ENCODE results near the gene SLC37A4. TPM values are rescaled to one million over a fixed set of nuclear protein-coding genes. Genes with fewer than 3 reads are reported as not detected.
"Not testable (repeated sequence)": the region's sequence is repeated elsewhere in the genome, so short reads cannot be mapped to it uniquely, and the experiment has no call there.

The SLC37A4 gene
- total RNA-seq, 1 experiment from 2014 or later, result 14.2 TPM

DNA sequence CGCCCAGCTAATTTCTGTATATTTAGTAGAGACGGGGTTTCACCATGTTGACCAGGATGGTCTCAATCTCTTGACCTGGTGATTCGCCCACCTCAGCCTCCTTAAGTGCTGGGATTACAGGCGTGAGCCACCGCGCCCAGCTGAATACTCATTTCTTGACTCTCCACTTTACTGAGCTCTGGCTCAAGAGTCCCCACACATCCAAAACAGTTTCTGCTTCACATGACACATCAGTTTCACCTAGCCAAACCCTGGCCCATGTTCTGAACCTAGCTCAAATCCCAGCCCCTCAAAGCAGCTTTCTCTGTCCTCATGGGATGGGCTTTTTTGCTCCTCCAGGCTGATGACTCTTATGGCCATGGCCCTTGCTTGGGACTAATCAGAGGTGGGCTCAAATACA is 16.5 kb upstream of the SLC37A4 start:
- in situ Hi-C loops (cut with HindIII; ENCODE audit: low pct_unique_long_range_greater_than_20kb, low sequenced_read_pairs), result no loop called here
- no peak for DNase-seq (ENCODE audit: low read depth, low spot score)

DNA sequence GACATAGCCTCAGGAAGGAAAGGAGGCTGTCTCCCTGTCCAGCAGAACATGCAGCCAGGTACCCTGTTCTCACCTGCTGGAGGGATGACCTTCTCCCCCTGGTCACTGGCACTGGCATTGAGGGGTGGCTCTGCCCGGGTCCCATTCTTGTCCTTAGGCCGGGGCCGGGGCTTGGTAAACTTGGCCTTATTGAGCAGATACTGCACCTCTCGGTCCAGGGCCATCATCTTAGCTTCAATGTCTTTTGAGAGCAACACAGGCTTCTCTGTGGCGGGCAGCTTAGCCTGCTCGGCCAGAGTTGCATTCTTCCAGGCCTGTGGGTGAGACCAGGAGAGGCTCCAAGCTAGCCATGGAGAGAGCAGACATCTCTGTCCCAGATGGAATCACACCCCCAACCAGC is 15.8 kb upstream of the SLC37A4 start:
- no peak for DNase-seq (ENCODE audit: low read depth, low spot score)
- in situ Hi-C loops (cut with HindIII; ENCODE audit: low pct_unique_long_range_greater_than_20kb, low sequenced_read_pairs), result no loop called here

DNA sequence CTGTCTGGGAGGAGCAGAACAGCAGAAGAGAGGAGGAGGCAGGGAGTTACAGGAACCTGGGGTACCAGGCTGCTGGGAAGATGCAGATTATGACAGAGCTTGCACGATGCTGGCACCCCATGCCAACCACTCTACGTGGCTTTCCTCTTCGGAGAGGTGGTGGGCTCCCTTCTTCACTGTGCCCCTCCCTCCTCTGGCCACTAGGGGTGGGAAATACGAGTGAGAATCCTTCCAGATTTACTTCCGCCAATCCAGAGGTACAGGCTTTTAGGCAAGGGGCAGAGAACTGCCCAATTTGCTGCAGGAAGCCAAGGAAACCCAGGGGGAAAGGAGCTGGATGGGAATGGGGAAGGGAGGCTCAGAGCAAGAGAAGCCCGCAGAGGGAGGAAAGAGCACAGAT is 14.0 kb upstream of the SLC37A4 start:
- in situ Hi-C loops (cut with HindIII; ENCODE audit: low pct_unique_long_range_greater_than_20kb, low sequenced_read_pairs), result no loop called here
- no peak for DNase-seq (ENCODE audit: low read depth, low spot score)

DNA sequence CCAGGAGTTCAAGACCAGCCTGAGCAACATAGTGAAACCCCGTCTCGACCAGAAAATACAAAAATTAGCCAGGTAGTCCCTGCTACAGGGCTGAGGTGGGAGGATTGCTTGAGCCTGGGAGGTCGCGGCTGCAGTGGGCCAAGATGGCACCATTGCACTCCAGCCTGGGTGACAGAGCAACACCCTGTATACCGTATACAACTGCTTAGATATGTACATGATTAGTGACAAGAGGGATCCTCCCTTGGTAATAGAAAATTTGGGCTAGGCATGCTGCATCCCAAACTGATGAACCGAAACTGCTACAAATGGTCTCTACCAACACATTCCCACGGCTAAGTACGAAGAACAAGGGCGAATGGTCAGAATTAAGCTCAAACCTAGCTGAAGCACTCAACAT is 12.2 kb upstream of the SLC37A4 start:
- in situ Hi-C loops (cut with HindIII; ENCODE audit: low pct_unique_long_range_greater_than_20kb, low sequenced_read_pairs), result no loop called here
- DNase-seq (ENCODE audit: low read depth, low spot score), result no peak

DNA sequence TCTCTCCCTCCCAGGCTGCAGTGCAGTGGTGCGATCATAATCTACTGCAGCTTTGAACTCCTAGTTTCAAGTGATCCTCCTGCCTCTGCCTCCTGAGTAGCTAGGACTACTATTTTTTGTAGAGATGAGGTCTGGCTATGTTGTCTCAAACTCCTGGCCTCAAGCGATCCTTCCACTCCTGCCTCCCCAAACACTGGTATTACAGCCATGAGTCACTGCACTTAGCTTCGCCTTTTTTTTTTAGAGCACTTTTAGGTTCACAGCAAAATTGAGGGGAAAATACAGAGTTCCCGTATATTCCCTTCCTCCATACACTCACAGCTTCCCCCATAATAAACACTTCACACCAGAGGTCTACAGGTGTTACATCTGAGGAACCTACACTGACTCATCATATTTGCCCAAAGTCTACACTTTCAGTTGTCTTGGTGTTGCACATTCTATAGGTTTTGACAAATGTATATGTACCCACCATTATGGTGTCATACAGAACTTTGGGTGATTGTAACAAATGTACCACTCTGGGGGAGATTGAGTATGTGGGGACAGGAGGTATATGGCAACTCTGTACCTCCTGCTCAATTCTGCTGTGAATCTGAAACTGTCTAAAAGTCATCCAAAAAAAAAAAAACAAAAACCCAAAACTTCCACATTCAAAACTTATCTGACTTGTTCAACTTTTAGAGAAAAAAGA is 11.3 kb upstream of the SLC37A4 start:
- in situ Hi-C loops (cut with HindIII; ENCODE audit: low pct_unique_long_range_greater_than_20kb, low sequenced_read_pairs), result no loop called here
- DNase-seq (ENCODE audit: low read depth, low spot score), result no peak

DNA sequence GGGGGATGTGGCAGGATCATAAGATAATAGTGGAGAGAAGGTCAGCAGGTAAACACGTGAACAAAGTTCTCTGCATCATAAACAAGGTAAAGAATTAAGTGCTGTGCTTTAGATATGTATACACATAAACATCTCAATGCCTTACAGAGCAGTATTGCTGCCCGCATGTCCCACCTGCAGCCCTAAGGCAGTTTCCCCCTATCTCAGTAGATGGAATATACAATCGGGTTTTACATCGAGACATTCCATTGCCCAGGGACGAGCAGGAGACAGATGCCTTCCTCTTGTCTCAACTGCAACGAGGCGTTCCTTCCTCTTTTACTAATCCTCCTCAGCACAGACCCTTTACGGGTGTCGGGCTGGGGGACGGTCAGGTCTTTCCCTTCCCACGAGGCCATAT is 8.8 kb upstream of the SLC37A4 start:
- in situ Hi-C loops (cut with HindIII; ENCODE audit: low pct_unique_long_range_greater_than_20kb, low sequenced_read_pairs); DNase-seq (ENCODE audit: low read depth, low spot score): not testable (repeated sequence)

DNA sequence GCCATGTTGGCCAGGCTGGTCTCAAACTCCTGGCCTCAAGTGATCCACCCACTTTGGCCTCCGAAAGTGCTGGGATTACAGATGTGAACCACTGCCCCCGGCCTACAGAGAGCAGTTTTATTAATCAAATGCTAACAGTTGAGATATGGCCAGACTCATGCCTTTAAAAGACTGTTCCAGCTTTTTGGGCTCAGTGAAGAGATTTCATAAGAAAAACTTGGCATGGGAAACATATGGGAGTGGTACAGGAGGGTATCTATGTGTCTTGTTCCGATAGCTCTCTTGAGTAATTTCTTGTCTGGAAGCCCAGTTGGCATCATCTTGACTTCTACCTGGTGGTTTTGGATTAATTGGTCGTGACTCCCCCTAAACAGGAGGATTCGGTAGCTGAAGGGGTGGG is 8.2 kb upstream of the SLC37A4 start:
- no peak for DNase-seq (ENCODE audit: low read depth, low spot score)
- in situ Hi-C loops (cut with HindIII; ENCODE audit: low pct_unique_long_range_greater_than_20kb, low sequenced_read_pairs), result no loop called here

DNA sequence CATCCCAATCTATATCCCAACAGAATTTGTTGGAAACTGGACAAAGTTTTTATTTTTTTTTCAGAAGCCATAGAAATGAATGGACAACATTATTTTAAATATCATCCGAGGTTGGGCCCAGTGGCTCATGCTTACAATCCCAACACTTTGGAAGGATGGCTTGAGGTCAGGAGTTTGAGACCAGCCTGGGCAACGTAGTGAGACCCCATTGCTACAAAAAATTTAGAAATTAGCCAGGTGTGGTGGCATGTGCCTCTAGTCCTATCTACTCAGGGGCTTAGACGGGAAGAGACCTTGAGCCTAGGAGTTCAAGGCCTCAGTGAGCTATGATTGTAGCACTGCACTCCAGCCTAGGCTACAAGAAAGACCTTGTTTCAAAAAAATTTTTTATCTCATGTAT is 4.1 kb upstream of the SLC37A4 start:
- in situ Hi-C loops (cut with HindIII; ENCODE audit: low pct_unique_long_range_greater_than_20kb, low sequenced_read_pairs), result no loop called here
- no peak for DNase-seq (ENCODE audit: low read depth, low spot score)

DNA sequence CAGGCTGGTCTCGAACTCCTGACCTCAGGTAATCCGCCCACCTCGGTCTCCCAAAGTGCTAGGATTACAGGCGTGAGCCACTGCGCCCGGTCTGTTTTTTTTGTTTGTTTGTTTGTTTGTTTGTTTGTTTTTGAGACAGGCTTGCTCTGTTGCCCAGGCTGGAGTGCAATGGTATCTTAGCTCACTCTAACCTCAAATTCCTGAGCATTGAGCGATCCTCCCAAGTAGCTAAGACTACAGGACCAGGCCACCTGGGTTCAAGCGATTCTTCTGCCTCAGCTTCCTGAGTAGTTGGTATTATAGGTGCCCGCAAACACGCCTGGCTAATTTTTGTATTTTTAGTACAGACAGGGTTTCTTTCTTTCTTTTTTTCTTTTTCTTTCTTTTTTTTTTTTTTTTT is 2.7 kb upstream of the SLC37A4 start:
- DNase-seq (ENCODE audit: low read depth, low spot score); in situ Hi-C loops (cut with HindIII; ENCODE audit: low pct_unique_long_range_greater_than_20kb, low sequenced_read_pairs): not testable (repeated sequence)

DNA sequence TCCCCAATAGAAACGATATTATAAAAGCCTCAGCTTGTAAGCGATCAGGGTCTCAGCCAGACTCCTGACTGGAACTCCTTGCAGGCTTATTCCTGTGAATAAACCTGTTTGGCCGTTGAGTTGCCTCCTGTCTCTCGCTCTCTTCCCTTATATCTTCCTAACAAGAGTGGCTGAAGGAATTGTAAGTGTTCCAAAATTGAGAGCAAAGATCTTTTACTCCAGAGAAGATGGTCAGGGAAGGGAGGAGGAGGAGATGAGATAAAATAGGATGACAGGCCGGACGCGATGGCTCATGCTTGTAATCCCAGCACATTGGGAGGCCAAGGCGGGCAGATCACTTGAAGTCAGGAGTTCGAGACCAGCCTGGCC is 1.2 kb upstream of the SLC37A4 start:
- in situ Hi-C loops (cut with HindIII; ENCODE audit: low pct_unique_long_range_greater_than_20kb, low sequenced_read_pairs), result no loop called here

DNA sequence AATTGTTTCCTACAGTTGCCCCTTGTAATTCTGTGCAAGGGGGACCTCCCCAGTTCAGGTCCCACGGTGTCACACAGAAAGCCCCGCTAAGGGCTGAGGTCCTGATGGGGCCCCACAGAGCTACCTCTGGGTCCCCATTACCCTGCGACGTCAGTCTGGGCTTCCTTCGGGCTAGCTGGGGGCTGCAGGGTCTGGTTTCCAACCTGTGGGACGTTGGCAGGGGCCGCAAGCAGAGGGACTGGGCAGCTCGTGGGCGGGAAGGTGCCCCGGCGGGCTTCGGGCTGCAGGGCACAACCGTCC is 698 bp downstream of the SLC37A4 start:
- in situ Hi-C loops (cut with HindIII; ENCODE audit: low pct_unique_long_range_greater_than_20kb, low sequenced_read_pairs), result no loop called here
- DNase-seq (ENCODE audit: low read depth, low spot score), result no peak

More for the DNA sequence above, 1.2 kb upstream of the SLC37A4 start:
- DNase-seq (ENCODE audit: low read depth, low spot score), result no peak

DNA sequence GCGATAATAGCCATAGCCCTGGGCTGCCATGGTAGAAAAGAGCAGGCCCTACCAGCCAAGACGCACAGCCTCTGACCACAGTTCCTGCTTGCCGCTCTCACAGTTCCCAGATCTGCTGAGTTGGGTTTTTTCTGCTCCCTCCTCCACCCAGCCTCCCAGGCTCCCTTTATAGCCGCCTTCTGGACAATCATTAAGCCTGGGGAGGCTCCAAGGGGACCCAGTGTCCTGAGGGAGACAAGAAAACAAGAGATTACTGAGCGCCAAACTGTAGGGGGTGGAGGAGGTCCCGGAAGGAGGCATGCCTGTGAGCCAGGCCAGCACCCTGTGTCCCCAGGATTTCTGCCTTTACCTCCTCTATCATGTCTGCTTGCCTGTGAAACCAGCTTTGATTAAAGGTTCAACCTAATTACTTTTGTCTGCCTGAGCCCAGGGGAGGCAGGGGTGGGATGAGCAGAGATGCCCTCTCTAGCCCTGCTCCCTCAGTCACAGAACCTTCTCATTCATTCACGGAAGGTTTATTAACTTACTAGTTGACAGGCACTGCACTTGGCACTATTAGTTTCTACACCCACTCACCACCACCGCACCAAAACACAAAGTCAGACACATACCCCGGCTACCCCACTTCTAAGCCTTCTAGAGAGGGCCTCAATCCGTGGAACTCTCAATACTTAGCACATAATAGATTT is 1.2 kb downstream of the SLC37A4 start:
- DNase-seq (ENCODE audit: low read depth, low spot score), result no peak
- in situ Hi-C loops (cut with HindIII; ENCODE audit: low pct_unique_long_range_greater_than_20kb, low sequenced_read_pairs), result no loop called here

DNA sequence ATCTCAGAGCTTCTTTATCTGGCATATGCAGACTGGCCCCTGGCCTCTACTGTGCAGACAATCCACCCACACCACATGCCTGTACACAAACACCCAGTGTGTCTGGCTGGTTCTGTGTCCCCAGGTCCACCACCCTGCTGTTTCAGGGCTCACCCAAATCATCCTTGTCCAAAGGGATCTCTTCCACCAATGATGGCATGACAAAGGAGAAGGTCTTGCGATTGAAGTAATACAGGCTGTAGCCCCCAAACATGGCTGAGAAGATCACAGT is 1.7 kb downstream of the SLC37A4 start:
- no peak for DNase-seq (ENCODE audit: low read depth, low spot score)
- in situ Hi-C loops (cut with HindIII; ENCODE audit: low pct_unique_long_range_greater_than_20kb, low sequenced_read_pairs), result no loop called here

DNA sequence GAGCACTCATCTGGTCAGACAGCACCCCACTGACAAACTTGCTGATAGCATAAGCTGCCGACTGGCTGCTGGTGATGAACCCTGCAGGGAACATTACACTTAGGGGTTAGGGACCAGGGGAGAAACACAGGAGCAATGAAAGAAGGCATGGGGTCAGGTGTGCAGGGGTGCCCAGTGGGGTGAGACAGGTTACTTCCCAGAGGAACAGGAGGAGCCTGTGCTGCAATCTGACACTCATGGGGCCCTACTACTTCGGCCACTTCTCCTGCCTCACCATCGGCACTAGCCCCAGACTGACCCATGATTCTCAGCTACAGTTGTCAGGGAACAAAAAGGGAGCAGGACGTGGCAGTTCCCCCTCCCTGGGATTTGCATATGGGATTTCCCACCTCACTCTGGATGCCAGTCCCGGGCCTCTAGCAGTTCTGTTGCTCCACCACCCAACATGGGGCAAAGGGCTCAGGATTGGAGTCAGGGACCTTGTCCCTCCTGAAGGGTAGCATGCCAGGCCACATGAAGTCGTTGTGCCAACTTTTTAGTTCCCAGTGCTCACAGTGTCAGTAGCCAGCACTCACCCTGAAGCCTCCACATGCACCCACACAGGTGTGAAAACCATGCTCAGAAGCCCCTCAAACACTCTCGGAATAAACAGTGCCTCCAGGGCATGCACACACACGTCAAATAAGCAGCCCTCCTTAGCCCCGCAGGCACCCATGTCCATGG is 2.2 kb downstream of the SLC37A4 start:
- in situ Hi-C loops (cut with HindIII; ENCODE audit: low pct_unique_long_range_greater_than_20kb, low sequenced_read_pairs), result no loop called here
- DNase-seq (ENCODE audit: low read depth, low spot score), result no peak

DNA sequence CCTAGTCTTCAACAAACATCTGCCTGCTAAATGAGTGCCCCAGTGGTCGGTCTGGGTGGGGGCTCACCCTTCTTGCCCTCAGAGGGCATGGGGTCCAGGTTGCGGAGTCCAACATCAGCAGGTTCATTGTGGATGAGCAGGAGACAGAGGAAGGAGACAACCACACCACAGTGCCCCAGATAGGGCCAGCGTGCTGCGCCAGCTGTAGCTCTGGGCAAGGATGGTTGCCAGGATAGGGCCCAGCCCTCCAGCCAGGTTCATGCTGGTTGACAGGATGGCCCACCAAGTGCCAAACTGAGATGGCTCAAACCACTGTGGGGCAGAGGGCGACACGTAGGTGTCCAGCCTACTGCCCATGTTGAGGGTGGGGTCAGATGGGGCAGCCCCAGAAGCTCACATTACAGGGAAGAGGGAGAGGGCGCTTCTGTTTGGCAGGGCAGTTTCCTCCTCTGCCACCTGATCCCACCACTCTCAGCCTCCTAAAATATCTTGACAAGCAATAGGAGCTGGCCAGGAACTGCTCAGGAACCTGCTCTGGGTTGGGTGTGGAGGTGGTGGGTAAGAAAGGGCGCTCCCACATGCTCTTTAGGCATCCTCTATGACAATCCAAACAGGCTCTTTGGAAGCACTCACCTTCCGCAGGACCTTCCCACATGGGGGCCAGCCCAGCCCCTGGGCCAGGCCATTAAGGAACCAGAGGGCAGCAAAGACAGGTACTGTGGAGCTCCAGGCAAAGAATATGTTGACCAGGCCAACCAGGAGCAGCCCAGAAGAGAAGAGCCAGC is 2.9 kb downstream of the SLC37A4 start:
- in situ Hi-C loops (cut with HindIII; ENCODE audit: low pct_unique_long_range_greater_than_20kb, low sequenced_read_pairs), result no loop called here
- no peak for DNase-seq (ENCODE audit: low read depth, low spot score)

DNA sequence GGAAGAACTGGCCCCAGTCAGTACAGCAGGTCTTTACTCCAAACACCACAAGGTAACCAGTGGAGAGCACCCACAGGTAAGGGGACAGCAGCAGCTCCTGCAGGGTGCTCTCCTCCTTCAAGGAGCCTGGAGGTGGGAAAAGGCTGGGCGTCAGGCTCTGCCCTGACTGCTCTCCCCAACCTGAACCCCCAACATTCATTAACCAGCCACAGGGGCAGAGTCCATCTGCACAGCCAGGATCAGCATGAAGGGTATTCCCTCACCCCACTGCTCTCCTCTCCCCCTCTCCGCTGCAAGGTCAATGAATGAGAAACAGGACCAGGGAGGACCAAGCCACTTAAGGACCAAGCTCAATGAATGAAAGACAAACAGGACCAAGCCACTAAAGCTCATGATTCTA is 3.7 kb downstream of the SLC37A4 start:
- DNase-seq (ENCODE audit: low read depth, low spot score), result no peak
- in situ Hi-C loops (cut with HindIII; ENCODE audit: low pct_unique_long_range_greater_than_20kb, low sequenced_read_pairs), result no loop called here

DNA sequence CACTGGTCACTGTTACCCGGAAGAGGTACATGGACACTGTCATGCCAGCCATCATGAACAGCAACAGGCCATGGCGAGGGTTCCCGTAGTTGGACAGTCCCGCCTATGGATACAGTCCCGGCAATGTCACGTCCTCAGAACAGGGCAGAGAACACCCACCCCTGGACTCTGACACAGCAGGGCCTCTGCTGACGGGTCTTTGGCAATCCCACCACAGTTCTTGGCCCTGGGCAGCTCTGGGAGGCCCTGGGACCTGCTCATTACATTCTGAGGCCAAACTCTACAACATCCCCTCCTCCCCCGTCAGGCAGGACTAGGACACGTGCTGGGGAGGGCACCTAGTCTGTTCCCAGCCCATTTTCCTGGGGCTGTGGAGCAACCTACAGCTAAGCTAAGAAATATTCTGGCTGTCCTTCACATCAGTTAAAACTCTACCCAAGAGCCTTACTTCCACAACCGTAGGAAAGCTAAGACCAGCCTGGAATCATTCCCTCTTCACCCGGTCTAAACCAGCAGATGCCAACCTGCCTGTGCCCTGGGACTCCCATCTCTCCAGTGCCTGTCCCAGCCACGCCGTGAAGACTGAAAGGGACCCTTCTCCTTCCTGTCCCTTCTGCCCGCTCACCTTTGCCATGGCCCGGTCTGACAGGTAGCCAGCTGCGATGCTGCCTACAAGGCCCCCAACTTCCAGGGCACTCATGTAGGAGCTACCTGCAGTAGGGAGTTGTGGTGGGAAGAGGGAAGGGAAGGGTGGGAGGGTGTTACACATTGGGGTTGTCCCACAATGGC is 4.5 kb downstream of the SLC37A4 start:
- no peak for DNase-seq (ENCODE audit: low read depth, low spot score)
- in situ Hi-C loops (cut with HindIII; ENCODE audit: low pct_unique_long_range_greater_than_20kb, low sequenced_read_pairs), result no loop called here

DNA sequence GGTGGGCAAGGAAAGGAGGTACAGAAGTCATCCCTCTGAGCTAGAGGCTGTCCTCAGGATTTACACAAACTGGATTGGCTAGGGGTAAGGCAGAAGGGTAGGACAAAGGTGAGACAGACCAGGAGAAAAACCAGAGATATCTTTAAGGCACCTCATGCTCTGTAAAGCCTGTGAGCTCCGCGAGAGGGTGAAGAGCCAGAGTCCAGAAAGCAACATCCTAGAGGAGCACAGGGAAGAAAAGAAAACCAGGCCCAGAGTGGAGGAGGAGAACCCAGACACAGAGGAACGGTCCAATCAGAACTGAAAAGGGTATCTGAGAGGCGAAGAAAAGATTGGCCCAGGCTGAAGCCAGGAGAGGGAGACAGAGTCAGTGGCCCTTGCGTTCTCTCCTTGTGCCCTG is 5.1 kb downstream of the SLC37A4 start:
- in situ Hi-C loops (cut with HindIII; ENCODE audit: low pct_unique_long_range_greater_than_20kb, low sequenced_read_pairs), result no loop called here
- no peak for DNase-seq (ENCODE audit: low read depth, low spot score)
